Measurements from ENCODE around the gene NR6A1. TPM values are rescaled to one million over a fixed set of nuclear protein-coding genes. Genes with fewer than 3 reads are reported as not detected.
A peak's percentile ranks its signal among the peaks of the same experiment; 100 is the strongest.

NR6A1 gene
- total and polyA plus RNA-seq, 2 of the 13 experiments (the other 11 are each of a cell fraction or from before 2014, with no cell fraction given): 28.1 to 31.5 TPM

GRCh38 chr9:124505006-124505900 is 265.9 kb downstream of the NR6A1 start (continued):
- TF ChIP-seq REPIN1 (CRISPR knock-in tag; IDR thresholded peaks at IDR 0.05; ENCODE audit: borderline replicate concordance, low read depth) (0 out of 2 replicates have a peak, but pooled peaks have one; percentile 26), AGO2 (optimal IDR thresholded peaks at IDR 0.05; ENCODE audit: low read depth, low read length) (peak; percentile 52), MBNL3 (CRISPR knock-in tag; conservative IDR thresholded peaks at IDR 0.05) (no peak), ZNF672 (CRISPR knock-in tag; IDR thresholded peaks at IDR 0.05) (no peak), SP140L (CRISPR knock-in tag; IDR thresholded peaks at IDR 0.05; ENCODE audit: borderline replicate concordance) (no peak), NR2F2 (IDR thresholded peaks at IDR 0.05; ENCODE audit: borderline replicate concordance, low read depth) (no peak), ESRRA (CRISPR knock-in tag; IDR thresholded peaks at IDR 0.05; ENCODE audit: low read depth) (no peak), AGO1 (IDR thresholded peaks at IDR 0.05; ENCODE audit: low read depth, low read length, poor library complexity, severe bottlenecking) (no peak), ZNF451 (CRISPR knock-in tag; IDR thresholded peaks at IDR 0.05) (no peak), ZNF160 (CRISPR knock-in tag; IDR thresholded peaks at IDR 0.05) (no peak), ARID4A (CRISPR knock-in tag; IDR thresholded peaks at IDR 0.05; ENCODE audit: borderline replicate concordance) (peak; percentile 42; the same call in 1 of the 2 replicates), FOSL1 (CRISPR knock-in tag; IDR thresholded peaks at IDR 0.05; ENCODE audit: borderline replicate concordance) (no peak), DMTF1 (CRISPR knock-in tag; IDR thresholded peaks at IDR 0.05) (no peak), ZBED4 (CRISPR knock-in tag; IDR thresholded peaks at IDR 0.05; ENCODE audit: borderline replicate concordance) (no peak), POGK (CRISPR knock-in tag; conservative IDR thresholded peaks at IDR 0.05) (no peak)
